Measurements from ENCODE around the gene PASD1. TPM values are rescaled to one million over a fixed set of nuclear protein-coding genes. Genes with fewer than 3 reads are reported as not detected.

PASD1 gene
- polyA plus RNA-seq, 1 experiment, result not detected

DNA sequence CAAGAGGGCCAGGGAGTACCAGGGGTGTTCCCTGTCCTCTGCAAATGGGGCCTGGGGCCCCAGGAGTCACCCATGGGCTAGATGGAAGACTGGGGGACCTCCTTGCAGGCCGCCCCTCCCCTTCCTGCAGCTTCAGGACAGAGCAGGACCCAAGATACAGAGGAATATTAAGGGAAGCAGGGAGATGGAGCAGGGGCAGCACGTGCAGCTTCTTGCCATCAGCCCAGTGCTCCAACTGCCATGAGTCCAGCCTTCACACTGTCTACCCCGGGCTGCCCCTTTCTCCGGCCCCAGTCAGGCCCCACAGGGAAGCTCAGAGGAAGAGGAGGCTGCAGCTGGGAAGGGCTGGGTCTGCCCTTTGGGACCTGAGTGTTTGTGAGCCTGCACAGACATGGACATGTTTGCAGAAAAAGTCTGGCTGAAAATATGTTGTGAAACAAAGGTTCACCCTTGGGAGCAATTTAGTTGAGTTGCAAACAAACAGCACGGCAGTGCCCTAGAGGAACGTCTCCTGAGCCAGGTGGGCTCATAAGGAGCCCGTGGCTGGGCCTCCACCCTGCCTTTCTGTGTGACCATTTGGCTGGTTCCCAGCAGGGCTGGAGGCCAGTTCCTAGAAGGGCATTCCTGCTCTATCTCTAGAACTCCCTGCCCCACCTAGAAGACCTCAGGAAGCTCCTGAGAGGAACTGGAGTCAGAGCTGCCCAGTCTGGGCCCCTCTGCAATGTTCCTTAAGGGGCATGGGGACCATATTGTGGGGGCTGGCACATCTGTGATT lies 161.3 kb downstream of the PASD1 start:
- Histone ChIP-seq H3K27me3 (ENCODE audit: control insufficient read depth, insufficient read depth, low read length) (no peaks in the 10 kb centered on the region), H3K9me3 (ENCODE audit: control insufficient read depth, insufficient read depth, low read length) (no peaks in the 10 kb centered on the region), H3K27ac (ENCODE audit: low read depth, low read length) (no peak overlapping the region), H3K4me3 (ENCODE audit: low read depth, low read length) (no peak overlapping the region)
- CTCF ChIA-PET, result no interaction called here
- TF ChIP-seq, protein P1, sequence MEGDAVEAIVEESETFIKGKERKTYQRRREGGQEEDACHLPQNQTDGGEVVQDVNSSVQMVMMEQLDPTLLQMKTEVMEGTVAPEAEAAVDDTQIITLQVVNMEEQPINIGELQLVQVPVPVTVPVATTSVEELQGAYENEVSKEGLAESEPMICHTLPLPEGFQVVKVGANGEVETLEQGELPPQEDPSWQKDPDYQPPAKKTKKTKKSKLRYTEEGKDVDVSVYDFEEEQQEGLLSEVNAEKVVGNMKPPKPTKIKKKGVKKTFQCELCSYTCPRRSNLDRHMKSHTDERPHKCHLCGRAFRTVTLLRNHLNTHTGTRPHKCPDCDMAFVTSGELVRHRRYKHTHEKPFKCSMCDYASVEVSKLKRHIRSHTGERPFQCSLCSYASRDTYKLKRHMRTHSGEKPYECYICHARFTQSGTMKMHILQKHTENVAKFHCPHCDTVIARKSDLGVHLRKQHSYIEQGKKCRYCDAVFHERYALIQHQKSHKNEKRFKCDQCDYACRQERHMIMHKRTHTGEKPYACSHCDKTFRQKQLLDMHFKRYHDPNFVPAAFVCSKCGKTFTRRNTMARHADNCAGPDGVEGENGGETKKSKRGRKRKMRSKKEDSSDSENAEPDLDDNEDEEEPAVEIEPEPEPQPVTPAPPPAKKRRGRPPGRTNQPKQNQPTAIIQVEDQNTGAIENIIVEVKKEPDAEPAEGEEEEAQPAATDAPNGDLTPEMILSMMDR (IDR thresholded peaks at IDR 0.05; ENCODE audit: low read depth, low read length), result no peak
- DNase-seq (ENCODE audit: low read depth, low spot score), result no peak
- POLR2A ChIA-PET, result no interaction called here

DNA sequence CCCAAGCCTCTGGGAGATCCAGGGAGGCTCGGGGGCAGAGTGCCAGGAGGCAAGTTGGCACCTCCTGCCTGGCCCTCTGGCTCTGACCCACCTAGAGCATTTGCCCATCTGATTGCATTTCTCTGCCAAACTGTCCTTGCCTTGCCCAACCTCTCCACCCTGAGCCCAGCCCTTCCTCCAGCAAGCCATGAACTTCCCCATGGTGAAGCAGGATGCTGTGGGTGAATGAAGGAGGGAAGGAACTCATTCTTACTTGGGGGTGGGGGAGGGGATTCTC lies 161.8 kb downstream of the PASD1 start:
- TF ChIP-seq, protein P1 (IDR thresholded peaks at IDR 0.05; ENCODE audit: low read depth, low read length), result no peak
- POLR2A ChIA-PET, result no interaction called here
- Histone ChIP-seq H3K27me3 (ENCODE audit: control insufficient read depth, insufficient read depth, low read length) (no peaks in the 10 kb centered on the region), H3K9me3 (ENCODE audit: control insufficient read depth, insufficient read depth, low read length) (no peaks in the 10 kb centered on the region), H3K27ac (ENCODE audit: low read depth, low read length) (no peak overlapping the region), H3K4me3 (ENCODE audit: low read depth, low read length) (no peak overlapping the region)
- CTCF ChIA-PET, result no interaction called here
- DNase-seq (ENCODE audit: low read depth, low spot score), result no peak

Other genes starting within 250 kb of the PASD1 start
- 22.4 and 27.1 TPM in 2 replicates for gene VMA21, start 166.5 kb upstream of the PASD1 start, polyA plus RNA-seq (2011; rRNA removed)
- not detected in 2 replicates for gene PRRG3, start 131.8 kb downstream of the PASD1 start, polyA plus RNA-seq (2011; rRNA removed)
- not detected in 2 replicates for gene FATE1, start 152.4 kb downstream of the PASD1 start, polyA plus RNA-seq (2011; rRNA removed)
- gene CNGA2, start 171.1 kb downstream of the PASD1 start, polyA plus RNA-seq (2011; rRNA removed), result not detected in 2 replicates